GM12874 (cell line): ENCODE data around the gene RAD23A.

Source experiments
- CTCF ChIP-seq: IDR thresholded peaks from 2 replicates; pipeline ENCODE4 v1.5.1; 2011; ENCODE audit warnings: low read depth, mild to moderate bottlenecking, control low read depth, low read length, moderate library complexity; ENCODE audit not compliant: insufficient read depth

Gene RAD23A

GRCh38 chr19:12933287-12934072, 12.2 kb upstream of the RAD23A start, which contains the start of gene FARSA:
TSS of gene FARSA (minus strand) at chr19:12933711. CDS start at chr19:12933696, 15 bp downstream.
- TF ChIP-seq CTCF = no peak

GRCh38 chr19:12935071-12935470, 10.6 kb upstream of the RAD23A start:
- TF ChIP-seq CTCF = no peak

GRCh38 chr19:12936582-12936981, 9.1 kb upstream of the RAD23A start:
- no peak for TF ChIP-seq CTCF

DNA sequence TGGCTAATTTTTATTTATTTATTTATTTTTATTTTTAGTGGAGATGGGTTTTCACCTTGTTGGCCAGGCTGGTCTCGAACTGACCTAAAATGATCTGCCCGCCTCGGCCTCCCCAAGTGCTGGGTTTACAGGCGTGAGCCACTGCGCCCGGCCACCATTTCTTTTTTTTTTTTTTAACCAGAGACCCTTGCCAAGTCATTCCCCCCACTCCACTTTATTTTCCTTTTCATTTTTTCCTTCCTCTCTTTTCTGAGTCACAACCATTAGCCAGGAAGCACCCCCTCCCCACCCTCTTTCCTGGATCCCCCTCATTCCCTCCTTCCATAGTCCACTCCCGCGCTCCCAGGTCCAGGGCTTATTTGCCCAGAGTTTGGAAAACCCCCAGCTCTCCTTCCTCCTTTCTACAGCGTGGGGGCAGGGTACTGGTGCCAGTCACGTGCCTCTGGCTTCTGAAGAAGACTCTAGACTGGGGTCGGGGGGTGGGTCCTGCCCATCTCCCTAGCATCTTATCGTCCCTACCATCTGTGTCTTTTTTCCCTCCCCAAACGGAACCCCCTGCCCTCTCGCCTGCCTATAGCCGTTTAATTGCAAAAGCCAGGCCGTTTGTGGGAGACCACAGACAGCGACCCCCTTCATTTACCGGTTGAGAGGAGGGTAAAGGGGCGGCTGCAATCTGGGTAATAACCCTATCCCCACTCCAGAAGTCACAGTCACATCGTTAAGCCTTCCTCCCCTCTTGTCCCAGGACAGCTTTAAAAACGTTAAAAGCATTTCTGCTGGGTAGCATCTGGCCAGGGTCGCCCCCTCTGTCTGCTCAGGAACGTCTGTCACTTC, 8.4 kb upstream of the RAD23A start:
- TF ChIP-seq CTCF = no peak

DNA sequence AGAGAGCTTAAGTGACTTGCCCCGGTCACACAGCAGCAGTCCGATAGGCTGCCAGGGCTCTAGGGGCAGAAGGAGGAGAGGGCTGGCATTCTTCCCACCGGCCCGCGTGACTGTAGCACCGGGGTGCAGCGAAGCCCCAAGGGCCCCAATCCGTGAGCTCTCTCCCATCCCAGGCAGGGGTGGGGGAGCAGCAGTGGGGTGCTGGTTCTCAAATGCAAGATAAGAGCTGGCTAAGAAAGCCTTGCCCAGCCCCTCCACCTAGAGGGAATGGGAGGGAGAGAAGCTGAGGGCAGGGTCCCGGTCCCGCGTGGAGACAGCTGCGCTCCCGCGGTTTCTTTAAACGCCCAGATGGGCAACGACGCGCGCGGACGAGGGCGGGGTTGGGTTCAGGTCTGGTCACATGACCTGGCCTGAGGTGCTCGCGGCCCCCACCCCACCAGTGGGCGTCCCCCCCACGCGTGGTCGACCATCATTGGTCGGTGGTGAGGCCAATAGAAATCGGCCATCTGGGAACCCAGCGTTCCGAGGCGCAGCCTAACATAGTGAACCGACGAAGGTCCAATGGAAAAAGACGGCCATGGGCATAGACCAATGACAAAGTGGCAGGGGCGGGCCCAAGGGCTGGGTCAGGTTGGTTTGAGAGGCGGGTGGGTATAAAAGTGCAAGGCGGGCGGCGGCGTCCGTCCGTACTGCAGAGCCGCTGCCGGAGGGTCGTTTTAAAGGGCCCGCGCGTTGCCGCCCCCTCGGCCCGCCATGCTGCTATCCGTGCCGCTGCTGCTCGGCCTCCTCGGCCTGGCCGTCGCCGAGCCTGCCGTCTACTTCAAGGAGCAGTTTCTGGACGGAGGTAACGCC, 7.5 kb upstream of the RAD23A start, which contains the start of gene CALR:
Gene CALR, plus strand, starts transcription at position 683 of the 852 bp plus-strand sequence. Its CDS starts 71 bp downstream, at position 754.
- no peak for TF ChIP-seq CTCF

GRCh38 chr19:12938779-12939601, 6.7 kb upstream of the RAD23A start:
- no peak for TF ChIP-seq CTCF
